ENCODE measurements around the gene IL23R. TPM values are rescaled to one million over a fixed set of nuclear protein-coding genes. Genes with fewer than 3 reads are reported as not detected.

IL23R gene
- total RNA-seq, 1 donor from 2014 or later: 0.14 TPM

DNA sequence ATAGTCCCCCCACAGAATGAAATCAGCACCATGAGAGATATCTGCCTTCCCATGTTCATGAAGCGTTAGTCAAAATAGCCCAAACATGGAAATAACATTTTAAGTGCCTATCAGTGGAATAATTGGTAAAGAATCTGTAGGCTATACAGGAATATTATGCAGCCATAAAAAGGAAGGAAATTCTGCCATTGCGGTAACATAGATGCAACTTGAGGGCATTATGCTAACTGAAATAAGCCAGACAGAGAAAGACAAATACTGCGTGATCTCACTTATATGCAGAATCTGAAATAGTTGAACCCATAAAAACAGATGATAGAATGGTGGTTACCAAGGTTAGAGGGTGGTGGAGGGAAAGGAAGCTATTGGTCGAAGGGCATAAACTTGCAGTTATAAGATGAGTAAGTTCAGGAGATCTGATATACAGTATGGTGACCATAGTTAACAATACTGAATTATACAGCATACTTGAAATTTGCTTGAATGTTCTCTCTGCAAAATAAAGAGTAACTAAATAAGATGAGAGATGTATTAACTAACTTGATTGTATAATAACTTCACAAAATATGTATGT lies 699 bp upstream of the IL23R start:
- H3K4me3 Mint-ChIP-seq: no peak overlapping the region
- H3K9me3 Mint-ChIP-seq: no peaks in the 10 kb centered on the region
- no peaks in the 10 kb centered on the region for H3K36me3 Mint-ChIP-seq
- no peaks in the 10 kb centered on the region for H3K4me1 Mint-ChIP-seq (ENCODE audit: unreplicated experiment)
- no peak for DNase-seq (ENCODE audit: extremely low spot score, unreplicated experiment)
- no peak overlapping the region for H3K27ac Mint-ChIP-seq
- peaks cover 4% of the 10 kb centered on the region for H3K27me3 Mint-ChIP-seq
- TF ChIP-seq, protein P1, sequence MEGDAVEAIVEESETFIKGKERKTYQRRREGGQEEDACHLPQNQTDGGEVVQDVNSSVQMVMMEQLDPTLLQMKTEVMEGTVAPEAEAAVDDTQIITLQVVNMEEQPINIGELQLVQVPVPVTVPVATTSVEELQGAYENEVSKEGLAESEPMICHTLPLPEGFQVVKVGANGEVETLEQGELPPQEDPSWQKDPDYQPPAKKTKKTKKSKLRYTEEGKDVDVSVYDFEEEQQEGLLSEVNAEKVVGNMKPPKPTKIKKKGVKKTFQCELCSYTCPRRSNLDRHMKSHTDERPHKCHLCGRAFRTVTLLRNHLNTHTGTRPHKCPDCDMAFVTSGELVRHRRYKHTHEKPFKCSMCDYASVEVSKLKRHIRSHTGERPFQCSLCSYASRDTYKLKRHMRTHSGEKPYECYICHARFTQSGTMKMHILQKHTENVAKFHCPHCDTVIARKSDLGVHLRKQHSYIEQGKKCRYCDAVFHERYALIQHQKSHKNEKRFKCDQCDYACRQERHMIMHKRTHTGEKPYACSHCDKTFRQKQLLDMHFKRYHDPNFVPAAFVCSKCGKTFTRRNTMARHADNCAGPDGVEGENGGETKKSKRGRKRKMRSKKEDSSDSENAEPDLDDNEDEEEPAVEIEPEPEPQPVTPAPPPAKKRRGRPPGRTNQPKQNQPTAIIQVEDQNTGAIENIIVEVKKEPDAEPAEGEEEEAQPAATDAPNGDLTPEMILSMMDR (conservative IDR thresholded peaks at IDR 0.05): no peak

DNA sequence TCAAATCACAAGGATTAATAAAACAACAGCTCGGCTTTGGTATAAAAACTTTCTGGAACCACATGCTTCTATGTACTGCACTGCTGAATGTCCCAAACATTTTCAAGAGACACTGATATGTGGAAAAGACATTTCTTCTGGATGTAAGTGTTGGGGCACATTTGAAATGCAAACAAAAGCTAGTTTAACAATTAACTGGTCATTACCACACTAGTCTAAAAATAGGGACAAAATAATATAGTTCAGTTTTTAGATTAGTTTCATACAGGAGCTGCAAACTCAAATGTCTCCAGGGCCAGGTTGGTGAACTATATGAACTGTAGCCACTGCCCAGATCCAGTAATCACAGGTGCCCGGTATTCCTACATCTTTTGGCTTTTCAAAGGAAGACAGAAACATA lies 3.2 kb downstream of the IL23R start:
- no peak for DNase-seq (ENCODE audit: extremely low spot score, unreplicated experiment)
- TF ChIP-seq, protein P1 (conservative IDR thresholded peaks at IDR 0.05): no peak
- Mint-ChIP-seq H3K27ac (no peak overlapping the region), H3K27me3 (peaks cover 4% of the 10 kb centered on the region), H3K36me3 (no peaks in the 10 kb centered on the region), H3K4me3 (no peak overlapping the region), H3K4me1 (ENCODE audit: unreplicated experiment) (peaks cover 4% of the 10 kb centered on the region), H3K9me3 (no peaks in the 10 kb centered on the region)

DNA sequence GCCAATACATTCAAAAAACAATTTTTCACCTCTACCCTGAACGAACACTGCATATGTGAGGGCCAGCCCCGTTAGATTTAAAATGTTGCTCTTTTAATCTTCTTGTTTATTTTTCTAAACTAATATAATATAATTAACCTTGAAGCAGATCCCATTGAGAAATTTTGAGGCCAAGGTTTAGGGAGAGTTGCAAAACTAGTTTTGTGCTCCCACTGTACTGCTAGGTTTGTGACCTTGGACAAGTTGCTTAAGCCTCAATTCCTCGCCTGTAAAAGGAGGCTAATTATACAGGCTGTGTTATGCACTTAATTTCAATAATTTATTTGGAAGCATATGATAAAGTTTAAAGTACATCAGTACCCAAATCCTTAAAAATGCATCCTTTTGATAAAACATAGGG lies 3.7 kb downstream of the IL23R start:
- Mint-ChIP-seq H3K27me3 (peaks cover 4% of the 10 kb centered on the region), H3K4me1 (ENCODE audit: unreplicated experiment) (peaks cover 4% of the 10 kb centered on the region), H3K4me3 (no peak overlapping the region)

DNA sequence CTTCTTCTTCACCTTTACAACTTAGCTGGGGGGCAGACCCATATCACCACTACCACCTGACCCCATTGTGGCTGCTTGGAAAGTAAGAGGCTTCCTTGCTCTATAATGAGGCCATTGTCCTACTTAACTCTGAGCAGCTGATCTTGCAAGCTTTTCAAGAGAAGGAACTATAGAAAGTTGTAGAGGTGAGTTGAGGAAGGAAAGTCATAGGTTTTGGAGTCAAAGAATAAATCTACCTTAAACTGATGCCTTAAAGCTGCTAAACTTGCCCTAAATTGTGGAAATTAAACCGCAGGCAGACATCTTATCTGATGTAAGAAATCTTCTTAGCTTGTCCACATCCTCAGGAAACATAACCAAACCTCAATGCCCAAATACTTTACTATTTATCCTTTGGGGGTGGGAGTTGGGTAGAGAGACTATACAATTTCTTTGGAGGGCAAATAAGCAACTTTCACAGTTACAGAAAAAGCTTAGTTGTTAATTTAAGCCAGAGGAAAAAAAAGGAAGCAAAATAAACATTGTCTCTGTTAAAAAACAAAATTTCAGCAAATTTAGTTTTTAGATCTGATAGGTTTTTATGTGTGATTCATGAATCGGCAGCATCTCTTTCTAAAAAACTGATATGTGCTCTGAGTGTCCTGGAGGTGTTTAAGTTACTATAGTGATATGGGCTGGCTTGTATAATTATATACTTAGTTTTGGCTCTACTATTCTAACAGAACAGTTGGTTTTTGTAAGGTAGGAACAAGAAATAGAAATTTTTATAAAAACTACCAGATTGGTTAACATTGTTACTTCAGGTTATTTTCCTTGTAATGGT lies 4.7 kb downstream of the IL23R start:
- no peak for DNase-seq (ENCODE audit: extremely low spot score, unreplicated experiment)
- H3K9me3 Mint-ChIP-seq: no peaks in the 10 kb centered on the region
- TF ChIP-seq, protein P1 (conservative IDR thresholded peaks at IDR 0.05): no peak
- H3K4me1 Mint-ChIP-seq (ENCODE audit: unreplicated experiment): peaks cover 4% of the 10 kb centered on the region
- H3K36me3 Mint-ChIP-seq: no peaks in the 10 kb centered on the region
- no peak overlapping the region for H3K4me3 Mint-ChIP-seq
- H3K27ac Mint-ChIP-seq: no peak overlapping the region
- H3K27me3 Mint-ChIP-seq: no peaks in the 10 kb centered on the region

More for the DNA sequence above, 3.7 kb downstream of the IL23R start:
- H3K9me3 Mint-ChIP-seq: no peaks in the 10 kb centered on the region
- DNase-seq (ENCODE audit: extremely low spot score, unreplicated experiment): no peak
- no peak overlapping the region for H3K27ac Mint-ChIP-seq
- TF ChIP-seq, protein P1 (conservative IDR thresholded peaks at IDR 0.05): no peak
- H3K36me3 Mint-ChIP-seq: no peaks in the 10 kb centered on the region

DNA sequence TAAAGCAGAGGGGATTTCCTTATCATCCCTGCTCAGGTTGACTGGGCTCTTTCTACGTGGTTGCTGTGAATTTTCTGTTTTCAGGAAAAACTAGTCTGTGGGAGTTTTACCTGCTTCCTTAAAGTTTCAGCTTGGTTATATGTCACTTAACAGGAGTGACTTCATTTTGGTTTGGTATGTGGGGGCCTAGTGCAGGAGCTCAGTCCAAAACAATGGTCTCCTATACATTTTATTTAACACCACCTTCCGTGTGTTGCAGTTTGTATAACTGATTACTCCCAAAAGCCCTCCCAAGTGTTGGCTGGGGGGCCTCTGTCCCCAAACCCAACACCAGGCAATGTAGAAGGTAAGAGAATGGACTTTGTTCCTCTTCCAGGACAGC lies 5.3 kb downstream of the IL23R start:
- Mint-ChIP-seq H3K27ac (no peak overlapping the region), H3K27me3 (no peaks in the 10 kb centered on the region), H3K4me1 (ENCODE audit: unreplicated experiment) (peaks cover 4% of the 10 kb centered on the region), H3K36me3 (no peaks in the 10 kb centered on the region), H3K4me3 (no peak overlapping the region), H3K9me3 (no peaks in the 10 kb centered on the region)
- TF ChIP-seq, protein P1 (conservative IDR thresholded peaks at IDR 0.05): no peak
- DNase-seq (ENCODE audit: extremely low spot score, unreplicated experiment): no peak
